PFSK-1 (cell line): ENCODE data around the gene MAPK1.

Source experiments
- FOXP2 ChIP-seq: optimal IDR thresholded peaks from 2 replicates; pipeline ENCODE3; 2011; ENCODE audit warnings: borderline replicate concordance, control low read depth, inconsistent platforms; ENCODE audit not compliant: insufficient read depth; ENCODE audit errors: extremely low read length, extremely low read depth
- POLR2AphosphoS5 ChIP-seq: IDR thresholded peaks from 2 replicates; pipeline ENCODE4 v1.6.1; 2012; ENCODE audit warnings: low read depth, mild to moderate bottlenecking, control low read depth, low read length, moderate library complexity
- SIN3A ChIP-seq: IDR thresholded peaks from 2 replicates; pipeline ENCODE4 v1.6.1; 2012; ENCODE audit warnings: mild to moderate bottlenecking, low read length, moderate library complexity, borderline replicate concordance; ENCODE audit not compliant: insufficient read depth
- TF ChIP-seq, protein P1 (sequence below), 2 experiments: IDR thresholded peaks; 2 replicates each; pipeline versions ENCODE4 v1.6.1 to v1.8.0; 2011 to 2012; ENCODE audit warnings: low read depth in 2 of 2, low read length in 2 of 2, control low read depth in 1 of 2, inconsistent platforms in 1 of 2, mild to moderate bottlenecking in 1 of 2, moderate library complexity in 1 of 2; ENCODE audit not compliant: insufficient read depth in 1 of 2

DNA sequence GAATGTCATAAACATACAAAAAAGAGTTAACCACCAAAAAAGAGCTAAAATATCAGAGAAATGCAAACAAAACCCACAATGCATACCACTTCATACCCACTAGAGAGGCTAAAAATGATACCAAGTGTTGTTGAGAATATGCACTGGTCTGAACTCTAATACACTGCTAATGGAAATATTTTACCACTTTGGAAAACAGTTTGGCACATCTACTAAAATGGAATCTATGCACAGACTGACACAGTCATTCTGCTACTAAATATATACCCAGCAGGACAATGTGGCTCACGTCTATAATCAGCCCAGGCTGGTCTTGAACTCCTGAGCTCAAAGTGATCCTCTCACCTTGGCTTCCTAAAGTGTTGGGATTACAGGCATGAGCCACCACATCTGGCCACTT is 18.0 kb downstream of the MAPK1 start:
- TF ChIP-seq POLR2AphosphoS5, result no peak
- TF ChIP-seq, protein P1, sequence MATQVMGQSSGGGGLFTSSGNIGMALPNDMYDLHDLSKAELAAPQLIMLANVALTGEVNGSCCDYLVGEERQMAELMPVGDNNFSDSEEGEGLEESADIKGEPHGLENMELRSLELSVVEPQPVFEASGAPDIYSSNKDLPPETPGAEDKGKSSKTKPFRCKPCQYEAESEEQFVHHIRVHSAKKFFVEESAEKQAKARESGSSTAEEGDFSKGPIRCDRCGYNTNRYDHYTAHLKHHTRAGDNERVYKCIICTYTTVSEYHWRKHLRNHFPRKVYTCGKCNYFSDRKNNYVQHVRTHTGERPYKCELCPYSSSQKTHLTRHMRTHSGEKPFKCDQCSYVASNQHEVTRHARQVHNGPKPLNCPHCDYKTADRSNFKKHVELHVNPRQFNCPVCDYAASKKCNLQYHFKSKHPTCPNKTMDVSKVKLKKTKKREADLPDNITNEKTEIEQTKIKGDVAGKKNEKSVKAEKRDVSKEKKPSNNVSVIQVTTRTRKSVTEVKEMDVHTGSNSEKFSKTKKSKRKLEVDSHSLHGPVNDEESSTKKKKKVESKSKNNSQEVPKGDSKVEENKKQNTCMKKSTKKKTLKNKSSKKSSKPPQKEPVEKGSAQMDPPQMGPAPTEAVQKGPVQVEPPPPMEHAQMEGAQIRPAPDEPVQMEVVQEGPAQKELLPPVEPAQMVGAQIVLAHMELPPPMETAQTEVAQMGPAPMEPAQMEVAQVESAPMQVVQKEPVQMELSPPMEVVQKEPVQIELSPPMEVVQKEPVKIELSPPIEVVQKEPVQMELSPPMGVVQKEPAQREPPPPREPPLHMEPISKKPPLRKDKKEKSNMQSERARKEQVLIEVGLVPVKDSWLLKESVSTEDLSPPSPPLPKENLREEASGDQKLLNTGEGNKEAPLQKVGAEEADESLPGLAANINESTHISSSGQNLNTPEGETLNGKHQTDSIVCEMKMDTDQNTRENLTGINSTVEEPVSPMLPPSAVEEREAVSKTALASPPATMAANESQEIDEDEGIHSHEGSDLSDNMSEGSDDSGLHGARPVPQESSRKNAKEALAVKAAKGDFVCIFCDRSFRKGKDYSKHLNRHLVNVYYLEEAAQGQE (IDR thresholded peaks at IDR 0.05; ENCODE audit: insufficient read depth in 1 of 2, low read depth in 2 of 2, low read length in 2 of 2), result no peak
- no peak for TF ChIP-seq FOXP2
- TF ChIP-seq SIN3A, result no peak
